Measurements from ENCODE around the gene BHMT.

BHMT gene

GRCh38 chr5:79075646-79076426 is 35.8 kb upstream of the BHMT start:
- TF ChIP-seq CTCF (IDR thresholded peaks at IDR 0.05; ENCODE audit: borderline replicate concordance, control extremely low read depth, extremely low read depth, insufficient read depth, missing control alignments): no peak
- DNase-seq (ENCODE audit: low spot score): no peak
- in situ Hi-C loops (cut with MboI; ENCODE audit: low sequenced_read_pairs, unreplicated experiment): no loop called here

DNA sequence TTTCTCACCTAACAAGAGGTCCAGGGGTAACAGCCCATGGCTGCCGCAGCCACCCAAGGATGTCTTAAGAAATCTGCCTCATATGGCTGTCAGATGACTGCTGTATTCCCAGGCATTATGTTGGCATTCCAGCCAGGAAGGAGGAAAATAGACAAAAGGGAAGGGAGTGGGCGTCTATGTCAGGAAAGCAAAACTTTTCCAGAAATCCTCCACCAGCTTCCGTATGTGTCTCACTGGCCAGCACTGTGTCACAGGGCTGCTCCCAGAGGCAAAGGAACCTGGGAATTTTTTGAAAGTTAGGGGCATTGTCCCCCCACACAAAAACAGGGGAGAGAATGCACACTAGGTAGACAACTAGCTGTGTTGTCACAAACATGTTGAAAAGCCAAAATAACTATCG is 34.8 kb upstream of the BHMT start:
- DNase-seq (ENCODE audit: low spot score): no peak
- in situ Hi-C loops (cut with MboI; ENCODE audit: low sequenced_read_pairs, unreplicated experiment): no loop called here
- TF ChIP-seq CTCF (IDR thresholded peaks at IDR 0.05; ENCODE audit: borderline replicate concordance, control extremely low read depth, extremely low read depth, insufficient read depth, missing control alignments): no peak

DNA sequence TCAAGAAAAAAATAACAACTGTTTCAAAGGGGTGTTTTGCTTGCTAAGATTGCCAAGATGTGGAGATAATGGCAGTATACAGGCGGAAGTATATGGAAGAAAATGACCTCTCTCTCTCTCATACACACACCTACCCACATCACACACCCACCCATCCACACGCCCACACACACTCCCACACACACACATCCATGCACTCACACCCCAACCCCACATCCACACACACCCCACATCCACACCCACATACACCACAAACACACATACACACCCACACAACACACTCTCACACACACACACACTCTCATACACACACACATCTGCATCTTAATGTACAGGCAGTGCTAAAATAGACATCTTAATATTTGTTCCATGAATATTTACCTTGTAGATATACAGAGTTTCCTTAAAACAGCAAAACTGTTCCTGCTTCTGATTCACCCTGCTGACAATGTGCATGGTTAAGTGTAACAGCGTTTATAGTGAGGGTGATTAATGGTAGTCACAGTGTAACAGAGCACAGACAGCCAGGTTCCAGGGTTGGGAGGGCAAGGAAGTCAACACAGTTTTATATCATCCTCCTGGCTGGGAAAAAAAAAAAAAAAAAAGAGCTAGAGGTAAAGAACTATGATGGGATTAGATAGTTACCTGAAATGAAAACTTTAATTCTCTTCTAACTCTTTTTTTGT is 33.8 kb upstream of the BHMT start:
- in situ Hi-C loops (cut with MboI; ENCODE audit: low sequenced_read_pairs, unreplicated experiment): no loop called here
- TF ChIP-seq CTCF (IDR thresholded peaks at IDR 0.05; ENCODE audit: borderline replicate concordance, control extremely low read depth, extremely low read depth, insufficient read depth, missing control alignments): no peak
- no peak for DNase-seq (ENCODE audit: low spot score)

DNA sequence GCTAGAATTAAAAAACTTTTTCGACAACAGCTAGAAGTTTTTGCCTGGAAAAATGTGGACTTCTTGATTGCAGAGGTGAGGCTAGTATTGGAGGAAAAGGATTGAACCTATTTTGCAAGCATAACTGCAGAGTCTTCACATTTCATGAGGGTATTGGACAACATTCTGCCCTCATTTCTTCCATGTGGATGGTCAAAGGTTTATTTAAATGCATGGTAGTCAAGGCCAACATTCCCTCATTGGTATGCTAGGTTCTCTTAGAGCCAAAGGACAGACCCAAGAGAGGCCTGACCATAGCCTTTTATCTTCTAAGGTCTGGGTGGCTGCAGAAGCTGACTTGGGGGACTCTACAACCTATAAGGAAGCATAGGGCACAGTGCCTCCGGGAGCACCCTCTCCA is 30.8 kb upstream of the BHMT start:
- no peak for DNase-seq (ENCODE audit: low spot score)
- no peak for TF ChIP-seq CTCF (IDR thresholded peaks at IDR 0.05; ENCODE audit: borderline replicate concordance, control extremely low read depth, extremely low read depth, insufficient read depth, missing control alignments)
- in situ Hi-C loops (cut with MboI; ENCODE audit: low sequenced_read_pairs, unreplicated experiment): no loop called here

DNA sequence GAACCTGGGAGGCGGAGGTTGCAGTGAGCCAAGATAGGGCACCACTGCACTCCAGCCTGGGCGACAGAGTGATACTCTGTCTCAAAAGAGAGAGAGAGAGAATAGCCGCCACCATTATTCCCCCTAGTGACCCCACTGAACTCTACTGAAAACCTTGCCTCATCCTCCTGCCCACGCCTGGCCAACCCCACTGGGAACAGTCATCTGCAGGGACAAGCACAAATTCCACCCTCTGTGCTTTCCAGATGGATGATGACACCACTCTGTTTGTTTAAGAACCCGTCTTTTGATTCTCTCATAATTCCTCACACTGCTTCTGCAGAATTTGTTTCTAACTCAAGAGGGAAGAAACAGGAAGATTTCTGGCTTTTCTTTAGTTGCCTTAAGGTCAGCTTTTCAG is 29.8 kb upstream of the BHMT start:
- DNase-seq (ENCODE audit: low spot score): no peak
- TF ChIP-seq CTCF (IDR thresholded peaks at IDR 0.05; ENCODE audit: borderline replicate concordance, control extremely low read depth, extremely low read depth, insufficient read depth, missing control alignments): no peak
- in situ Hi-C loops (cut with MboI; ENCODE audit: low sequenced_read_pairs, unreplicated experiment): no loop called here

DNA sequence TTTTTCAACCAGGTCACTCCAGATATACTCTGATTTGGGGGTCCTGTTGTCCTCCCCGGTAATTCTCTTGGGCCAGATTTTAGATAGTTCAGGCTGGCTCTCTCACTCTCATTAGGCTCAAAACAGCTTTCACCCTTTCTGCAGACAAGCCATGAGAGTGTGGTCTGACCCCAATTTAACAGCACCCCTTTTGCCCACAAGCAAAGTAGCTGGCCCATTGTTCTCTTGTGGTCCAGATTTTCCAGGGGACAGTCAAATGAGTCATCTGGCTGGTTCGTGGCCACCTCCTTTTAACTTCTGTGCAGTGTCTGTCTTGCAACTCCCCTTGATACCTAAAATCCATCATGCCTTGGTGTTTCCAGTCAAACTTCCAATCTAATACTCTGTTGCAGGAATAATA is 25.5 kb upstream of the BHMT start:
- in situ Hi-C loops (cut with MboI; ENCODE audit: low sequenced_read_pairs, unreplicated experiment): no loop called here
- DNase-seq (ENCODE audit: low spot score): no peak
- TF ChIP-seq CTCF (IDR thresholded peaks at IDR 0.05; ENCODE audit: borderline replicate concordance, control extremely low read depth, extremely low read depth, insufficient read depth, missing control alignments): no peak

Data from GM13976 (cell line).